ENCODE results near the gene HEPN1. TPM values are rescaled to one million over a fixed set of nuclear protein-coding genes. Genes with fewer than 3 reads are reported as not detected.

Gene HEPN1
- total and polyA plus RNA-seq, 2 donors (not counting 3 experiments of a cell fraction or from before 2014, with no cell fraction given) = not detected

DNA sequence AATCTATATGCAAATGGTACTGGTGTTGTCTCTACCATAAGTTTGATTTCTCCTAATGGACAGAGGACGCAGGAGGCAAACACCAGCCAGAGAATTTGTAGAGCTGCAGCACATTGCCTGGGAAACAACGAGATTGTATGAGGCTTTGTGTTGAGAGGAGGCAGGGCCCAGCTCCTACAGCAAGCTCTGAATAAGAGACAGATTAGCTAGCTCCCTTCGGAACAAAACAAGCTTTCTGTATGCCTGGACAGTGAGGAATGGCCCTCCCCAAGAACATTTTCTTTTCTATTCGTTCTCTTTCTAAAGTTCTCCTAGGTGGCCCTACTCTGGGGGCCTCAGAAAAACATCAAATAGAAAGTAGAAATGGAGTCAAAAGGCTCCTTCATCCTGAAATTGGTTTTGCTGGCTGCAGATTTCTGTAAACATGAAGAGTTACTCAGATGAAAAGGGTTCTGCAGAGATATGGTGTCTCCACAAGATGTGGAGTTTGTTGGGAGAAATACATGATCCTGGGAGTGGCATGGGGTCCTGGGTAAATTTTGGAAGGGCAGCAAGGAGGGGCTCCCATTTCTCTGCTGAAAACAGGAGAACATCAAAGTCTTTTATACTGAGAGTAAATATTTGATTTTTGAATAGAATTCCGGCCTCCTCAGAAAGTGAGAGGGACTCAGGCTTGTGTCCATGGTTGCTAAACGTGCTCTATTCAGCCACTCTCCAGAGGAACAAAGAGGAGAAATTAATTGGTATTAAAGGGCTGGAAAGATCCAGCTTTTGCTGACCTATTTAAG is 23.6 kb downstream of the HEPN1 start:
- Histone ChIP-seq H4K20me1 (replicated peaks; ENCODE audit: control insufficient read depth, extremely low read depth, insufficient read depth, low read length) (no peaks in the 10 kb centered on the region), H2AFZ (ENCODE audit: low read depth, low read length) (no peak overlapping the region), H3K4me1 (ENCODE audit: control insufficient read depth, extremely low read depth, insufficient read depth, low read length) (no peaks in the 10 kb centered on the region)

More for the DNA sequence above, 23.6 kb downstream of the HEPN1 start:
- TF ChIP-seq, protein P1, sequence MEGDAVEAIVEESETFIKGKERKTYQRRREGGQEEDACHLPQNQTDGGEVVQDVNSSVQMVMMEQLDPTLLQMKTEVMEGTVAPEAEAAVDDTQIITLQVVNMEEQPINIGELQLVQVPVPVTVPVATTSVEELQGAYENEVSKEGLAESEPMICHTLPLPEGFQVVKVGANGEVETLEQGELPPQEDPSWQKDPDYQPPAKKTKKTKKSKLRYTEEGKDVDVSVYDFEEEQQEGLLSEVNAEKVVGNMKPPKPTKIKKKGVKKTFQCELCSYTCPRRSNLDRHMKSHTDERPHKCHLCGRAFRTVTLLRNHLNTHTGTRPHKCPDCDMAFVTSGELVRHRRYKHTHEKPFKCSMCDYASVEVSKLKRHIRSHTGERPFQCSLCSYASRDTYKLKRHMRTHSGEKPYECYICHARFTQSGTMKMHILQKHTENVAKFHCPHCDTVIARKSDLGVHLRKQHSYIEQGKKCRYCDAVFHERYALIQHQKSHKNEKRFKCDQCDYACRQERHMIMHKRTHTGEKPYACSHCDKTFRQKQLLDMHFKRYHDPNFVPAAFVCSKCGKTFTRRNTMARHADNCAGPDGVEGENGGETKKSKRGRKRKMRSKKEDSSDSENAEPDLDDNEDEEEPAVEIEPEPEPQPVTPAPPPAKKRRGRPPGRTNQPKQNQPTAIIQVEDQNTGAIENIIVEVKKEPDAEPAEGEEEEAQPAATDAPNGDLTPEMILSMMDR (IDR thresholded peaks at IDR 0.05; ENCODE audit: extremely low read depth in 1 of 2, insufficient read depth in 1 of 2, low read depth in 1 of 2, low read length in 2 of 2) = no peak
- TF ChIP-seq, protein P2, sequence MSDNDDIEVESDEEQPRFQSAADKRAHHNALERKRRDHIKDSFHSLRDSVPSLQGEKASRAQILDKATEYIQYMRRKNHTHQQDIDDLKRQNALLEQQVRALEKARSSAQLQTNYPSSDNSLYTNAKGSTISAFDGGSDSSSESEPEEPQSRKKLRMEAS (IDR thresholded peaks at IDR 0.05; ENCODE audit: insufficient read depth, insufficient read length) = no peak
- TF ChIP-seq POLR2A (IDR thresholded peaks at IDR 0.05; ENCODE audit: low read depth, low read length) = no peak
- TF ChIP-seq MYC (IDR thresholded peaks at IDR 0.05; ENCODE audit: low read depth, low read length) = no peak
- no peak for TF ChIP-seq GATA2 (IDR thresholded peaks at IDR 0.05; ENCODE audit: insufficient read depth, insufficient read length, low read depth, low read length)
- TF ChIP-seq POLR2AphosphoS5 (IDR thresholded peaks at IDR 0.05; ENCODE audit: insufficient read depth, low read depth, low read length) = no peak
- TF ChIP-seq JUN (IDR thresholded peaks at IDR 0.05; ENCODE audit: borderline replicate concordance, insufficient read depth, insufficient read length, low read depth) = no peak
- TF ChIP-seq EZH2 (IDR thresholded peaks at IDR 0.05; ENCODE audit: borderline replicate concordance, low read depth, low read length, severe bottlenecking) = no peak
- no peak for TF ChIP-seq FOS (IDR thresholded peaks at IDR 0.05; ENCODE audit: borderline replicate concordance, insufficient read depth, low read length)
- BruUV-seq (replicated peaks) = no TSS peak
- ChIA-PET POLR2A (interaction anchor here (1.3 to 2.0 kb wide), 2 partner anchors 11 to 44 kb away, joined by 3 to 6 read pairs; partner anchors contain the start of gene CCDC15), CTCF (interaction anchor here (1.0 to 3.6 kb wide), 13 partner anchors 11 to 200 kb away, joined by 3 to 14 read pairs (median 4); partner anchors contain the start of gene CCDC15)
- FAIRE-seq = no peak
- no peak overlapping the region for H3K4me2 ChIP-seq (ENCODE audit: insufficient read depth, low read length)
- H3K9ac ChIP-seq (replicated peaks; ENCODE audit: extremely low read depth, insufficient read depth, low read length) = no peak overlapping the region
- intact Hi-C loops (cut with micrococcal nuclease) (no loop called here), dilution Hi-C loops (cut with MboI; ENCODE audit: extremely low pct_ligation_motif_present, low sequenced_read_pairs) (no loop called here)
- no peaks in the 10 kb centered on the region for H3K27me3 ChIP-seq (ENCODE audit: control insufficient read depth in 2 of 2, insufficient read depth in 2 of 2, low read length in 2 of 2)
- no peaks in the 10 kb centered on the region for H3K9me1 ChIP-seq (replicated peaks; ENCODE audit: control insufficient read depth, extremely low read depth, insufficient read depth, low read length)
- no peaks in the 10 kb centered on the region for H3K36me3 ChIP-seq (ENCODE audit: control insufficient read depth in 2 of 2, extremely low read depth in 1 of 2, insufficient read depth in 2 of 2, low read length in 2 of 2)
- no peaks in the 10 kb centered on the region for H3K9me3 ChIP-seq (replicated peaks; ENCODE audit: control insufficient read depth, insufficient read depth, low read length)
- H3K27ac ChIP-seq (ENCODE audit: insufficient read depth, low read depth, low read length) = no peak overlapping the region
- H3K79me2 ChIP-seq (ENCODE audit: control insufficient read depth, insufficient read depth, low read length) = no peaks in the 10 kb centered on the region
- H3K4me3 ChIP-seq (replicated peaks in 1 of 3; ENCODE audit: insufficient read depth in 1 of 3, low read depth in 1 of 3, low read length in 3 of 3) = no peak overlapping the region
- no peak for DNase-seq (ENCODE audit: low read depth, low spot score)

All from endothelial cell of umbilical vein (primary cell).